WTC11 (cell line): ENCODE data around the gene KRTCAP2.

Experiments used
- CREB1 ChIP-seq: sonication (generic); formaldehyde crosslinking; IDR thresholded peaks from 2 replicates; pipeline ENCODE4 v1.8.0; 2023; ENCODE audit warnings: mild to moderate bottlenecking, missing genetic modification reagents
- CTCF ChIP-seq: fragments of 200-600 bp; IDR thresholded peaks from 2 replicates; pipeline ENCODE4 v1.8.0; 2022; ENCODE audit warnings: antibody characterized with exemption
- IRF1 ChIP-seq: sonication (generic); formaldehyde crosslinking; IDR thresholded peaks from 2 replicates; pipeline ENCODE4 v1.8.0; 2023; ENCODE audit warnings: missing genetic modification reagents
- MAX ChIP-seq: sonication (generic); formaldehyde crosslinking; IDR thresholded peaks from 2 replicates; pipeline ENCODE4 v1.8.0; 2022; ENCODE audit warnings: mild to moderate bottlenecking, missing genetic modification reagents
- NR2C2 ChIP-seq: sonication (generic); formaldehyde crosslinking; IDR thresholded peaks from 2 replicates; pipeline ENCODE4 v1.8.0; 2022; ENCODE audit warnings: mild to moderate bottlenecking, missing genetic modification reagents
- NR3C1 ChIP-seq: sonication (generic); formaldehyde crosslinking; conservative IDR thresholded peaks from 2 replicates; pipeline ENCODE4 v1.8.1; 2023; ENCODE audit warnings: low read depth, mild to moderate bottlenecking, missing genetic modification reagents
- RELA ChIP-seq: sonication (generic); formaldehyde crosslinking; IDR thresholded peaks from 2 replicates; pipeline ENCODE4 v1.8.1; 2022; ENCODE audit warnings: missing genetic modification reagents, mild to moderate bottlenecking, borderline replicate concordance
- TEAD1 ChIP-seq: sonication (generic); formaldehyde crosslinking; IDR thresholded peaks from 2 replicates; pipeline ENCODE4 v1.8.0; 2022; ENCODE audit warnings: mild to moderate bottlenecking, missing genetic modification reagents
- ZNF263 ChIP-seq: sonication (generic); formaldehyde crosslinking; IDR thresholded peaks from 2 replicates; pipeline ENCODE4 v1.8.1; 2022; ENCODE audit warnings: low read depth, mild to moderate bottlenecking, moderate library complexity, missing genetic modification reagents

GRCh38 chr1:155205035-155205434 lies 31.9 kb upstream of the KRTCAP2 start:
- TF ChIP-seq CTCF (no peak), MAX (no peak), CREB1 (CRISPR knock-in tag) (no peak), NR3C1 (CRISPR knock-in tag) (no peak), IRF1 (no peak), ZNF263 (no peak), RELA (CRISPR knock-in tag) (no peak), NR2C2 (CRISPR knock-in tag) (no peak), TEAD1 (CRISPR knock-in tag) (no peak)
